Spinal cord (tissue), 10 donors: Measurements from ENCODE around the gene RHBDD2. TPM values are rescaled to one million over a fixed set of nuclear protein-coding genes. Genes with fewer than 3 reads are reported as not detected.
"Not testable (repeated sequence)": the region's sequence is repeated elsewhere in the genome, so short reads cannot be mapped to it uniquely, and the experiment has no call there.

ENCODE experiments used
- DNase-seq, 6 donors: peaks; one replicate each; pipeline versions ENCODE4 v3.0.0 to v3.0.0-alpha.2; 2013 to 2015; ENCODE audit warnings: low spot score in 6 of 6, low read depth in 4 of 6
- H3K27ac ChIP-seq: one replicate; pipeline ENCODE4 v1.5.1; 2013; ENCODE audit warnings: low read depth, low read length, control low read depth
- H3K27me3 ChIP-seq: one replicate; pipeline ENCODE4 v1.6.1; 2013; ENCODE audit warnings: low read length; ENCODE audit not compliant: control insufficient read depth, insufficient read depth
- H3K36me3 ChIP-seq: one replicate; pipeline ENCODE4 v1.6.1; 2013; ENCODE audit warnings: low read length; ENCODE audit not compliant: control insufficient read depth, insufficient read depth
- H3K4me1 ChIP-seq: one replicate; pipeline ENCODE4 v1.6.1; 2013; ENCODE audit warnings: low read length; ENCODE audit not compliant: control insufficient read depth, insufficient read depth
- H3K4me3 ChIP-seq: one replicate; pipeline ENCODE4 v1.5.1; 2013; ENCODE audit warnings: low read depth, low read length, control low read depth
- H3K9me3 ChIP-seq: one replicate; pipeline ENCODE4 v1.6.1; 2013; ENCODE audit warnings: low read length; ENCODE audit not compliant: control insufficient read depth, insufficient read depth
- WGBS: methylation state at CpG from one replicate; pipeline ENCODE4 v1.1.5; 2013; ENCODE audit warnings: missing lambda C conversion rate; ENCODE audit not compliant: insufficient coverage; 5-methylcytosine and 5-hydroxymethylcytosine counted together
- polyA plus RNA-seq, 2 donors: library from polyadenylated mRNA; unstranded; fragments of 120-200 nt; gene quantifications; one replicate each; pipeline ENCODE4 v1.2.1, GENCODE V29; 2013; ENCODE audit not compliant: insufficient read length in 2 of 2
- total RNA-seq, 2 donors: library from RNA; depleted of rRNA in 1 of 2; stranded (reverse); fragments of 120-200 nt in 1 of 2; fragments of >200 nt in 1 of 2; gene quantifications; one replicate each; pipeline versions ENCODE4 v1.2.3 to v1.2.4, GENCODE V29; 2013 to 2014
- donor health status: healthy.

RHBDD2 gene
- total and polyA plus RNA-seq, 4 donors, result 57.2 to 169 (median 114) TPM

DNA sequence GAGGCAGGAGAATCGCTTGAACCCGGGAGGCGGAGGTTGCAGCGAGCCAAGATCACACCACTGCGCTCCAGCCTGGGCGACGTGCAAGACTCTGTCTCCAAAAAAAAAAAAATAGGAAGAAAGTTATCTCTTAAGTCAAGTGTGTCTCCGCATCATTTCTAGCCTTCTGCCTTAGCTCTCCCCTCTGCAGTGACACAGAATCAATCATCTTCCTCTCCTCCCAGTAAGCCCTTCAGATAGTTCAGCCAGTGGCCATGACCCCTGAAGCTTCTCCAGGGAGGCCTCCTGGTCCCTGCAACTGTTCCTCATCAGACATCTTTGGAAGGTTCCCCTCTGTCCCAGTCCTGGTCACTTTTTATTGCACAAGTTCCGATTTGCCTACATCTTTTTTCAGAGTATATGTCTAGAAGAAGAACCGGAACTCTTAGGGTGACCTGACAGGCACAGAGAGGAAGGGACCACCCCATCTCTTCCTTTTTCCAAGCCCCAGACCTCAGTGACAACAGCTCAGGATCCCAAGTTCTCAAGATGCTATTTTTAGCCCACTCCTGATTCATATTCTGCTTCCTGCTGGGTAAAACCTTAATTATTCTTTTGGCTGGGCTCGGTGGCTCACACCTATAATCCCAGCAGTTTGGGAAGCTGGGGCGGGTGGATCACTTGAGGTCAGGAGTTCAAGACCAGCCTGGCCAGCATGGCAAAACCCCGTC lies 6.6 kb upstream of the RHBDD2 start:
- Histone ChIP-seq H3K36me3 (no peaks in the 10 kb centered on the region), H3K27ac (no peak overlapping the region), H3K9me3 (no peaks in the 10 kb centered on the region), H3K27me3 (no peaks in the 10 kb centered on the region), H3K4me1 (no peaks in the 10 kb centered on the region), H3K4me3 (no peak overlapping the region)
- DNase-seq, result no peak
- 71% methylated on average over 6 of the region's 13 CpGs for WGBS

DNA sequence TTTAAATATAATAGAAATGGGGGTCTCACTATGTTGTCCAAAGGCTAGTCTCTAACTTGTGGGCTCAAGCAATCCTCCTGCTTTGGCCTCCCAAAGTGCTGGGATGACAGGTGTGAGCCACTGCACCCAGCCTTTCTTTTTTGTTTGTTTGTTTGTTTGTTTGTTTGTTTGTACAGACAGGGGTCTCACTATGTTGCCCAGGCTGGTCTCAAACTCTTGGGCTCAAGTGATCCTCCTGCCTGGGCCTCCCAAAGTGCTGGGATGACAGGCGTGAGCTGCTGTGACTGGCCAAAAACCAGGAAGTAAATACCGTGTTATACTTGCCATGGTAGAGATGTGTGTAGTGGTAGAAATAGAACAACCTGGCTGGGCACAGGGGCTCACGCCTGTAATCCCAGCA lies 4.7 kb upstream of the RHBDD2 start:
- WGBS, result 96% methylated on average over 3 of the region's 3 CpGs
- not testable (repeated sequence) for H3K27ac ChIP-seq, DNase-seq

DNA sequence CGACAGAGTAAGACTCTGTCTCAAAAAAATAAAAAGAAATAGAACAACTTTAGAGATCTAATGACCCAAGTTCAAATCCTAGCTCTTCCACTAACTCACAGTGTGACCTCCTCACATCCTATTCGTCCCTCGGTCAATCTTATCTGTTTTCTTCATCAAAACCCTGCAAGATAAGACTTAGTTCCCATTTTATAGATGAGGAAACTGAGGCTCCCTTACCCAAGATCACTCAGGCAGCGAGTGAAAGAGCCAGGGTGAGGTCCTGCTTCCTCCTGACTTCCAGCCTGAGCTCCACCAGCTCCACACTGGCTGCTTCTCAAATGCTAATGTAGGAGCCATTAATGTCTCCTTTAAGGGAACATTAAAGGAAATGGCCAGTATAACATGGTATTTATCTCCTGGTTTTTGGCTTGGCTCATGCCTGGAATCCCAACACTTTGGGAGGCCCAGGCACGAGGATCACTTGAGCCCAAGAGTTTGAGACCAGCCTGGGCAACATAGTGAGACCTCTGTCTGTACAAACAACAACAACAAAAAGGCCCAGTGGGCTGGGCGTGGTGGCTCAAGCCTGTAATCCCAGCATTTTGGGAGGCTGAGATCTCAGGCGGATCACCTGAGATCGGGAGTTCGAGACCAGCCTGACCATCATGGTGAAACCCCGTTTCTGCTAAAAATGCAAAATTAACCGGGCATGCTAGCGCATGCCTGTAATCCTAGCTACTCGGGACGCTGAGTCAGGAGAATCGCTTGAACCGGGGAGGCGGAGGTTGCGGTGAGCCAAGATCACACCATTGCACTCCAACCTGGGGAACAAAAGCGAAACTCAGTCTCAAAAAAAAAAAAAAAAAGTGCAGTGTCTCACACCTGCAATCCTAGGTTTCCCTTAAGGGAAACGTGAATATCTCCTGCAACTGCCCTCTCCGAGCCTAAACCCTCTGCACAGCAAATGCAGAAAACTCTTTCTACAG lies 3.4 kb upstream of the RHBDD2 start:
- Histone ChIP-seq H3K9me3 (no peaks in the 10 kb centered on the region), H3K4me1 (no peaks in the 10 kb centered on the region), H3K27ac (no peak overlapping the region), H3K36me3 (no peaks in the 10 kb centered on the region), H3K4me3 (no peak overlapping the region), H3K27me3 (no peaks in the 10 kb centered on the region)
- DNase-seq, result no peak
- WGBS, result 92% methylated on average over 21 of the region's 21 CpGs

More for the DNA sequence above, 4.7 kb upstream of the RHBDD2 start:
- not testable (repeated sequence) for H3K4me3 ChIP-seq, H3K9me3 ChIP-seq, H3K4me1 ChIP-seq, H3K27me3 ChIP-seq, H3K36me3 ChIP-seq

- H3K4me3 ChIP-seq, result no peak overlapping the region
- no peaks in the 10 kb centered on the region for H3K4me1 ChIP-seq
- H3K36me3 ChIP-seq, result peaks cover 1% of the 10 kb centered on the region
- H3K27me3 ChIP-seq, result no peaks in the 10 kb centered on the region
- H3K9me3 ChIP-seq, result no peaks in the 10 kb centered on the region
- DNase-seq, result no peak
- no peak overlapping the region for H3K27ac ChIP-seq
- 71% methylated on average over 7 of the region's 11 CpGs for WGBS
These were observed 2.5 kb upstream of the RHBDD2 start for GRCh38 chr7:75876126-75876881.

DNA sequence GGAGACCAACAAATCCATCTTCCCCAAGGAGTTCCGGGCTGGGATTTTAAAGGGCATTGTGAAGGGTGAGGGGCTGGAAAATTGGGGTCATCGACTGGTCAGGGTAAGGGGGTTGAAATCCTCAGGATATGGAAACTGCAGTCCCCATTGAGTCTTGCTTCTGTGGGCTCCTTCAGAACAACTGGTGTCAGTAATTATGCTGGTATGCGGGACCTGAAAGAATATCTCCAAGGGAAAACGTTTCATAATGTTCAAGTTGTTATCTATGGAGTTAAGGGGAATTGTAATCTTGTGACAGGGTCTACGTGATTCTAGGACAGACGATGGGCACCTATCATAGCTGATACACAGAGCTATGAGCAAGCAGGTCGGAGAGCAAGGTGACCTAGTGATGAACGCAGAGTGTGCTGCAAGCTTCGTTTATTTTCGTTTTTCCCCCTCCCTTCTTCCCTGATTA lies 494 bp upstream of the RHBDD2 start:
- Histone ChIP-seq H3K4me3 (peak overlapping the region; percentile 36), H3K9me3 (no peaks in the 10 kb centered on the region), H3K4me1 (no peaks in the 10 kb centered on the region), H3K36me3 (peaks cover 21% of the 10 kb centered on the region), H3K27me3 (no peaks in the 10 kb centered on the region), H3K27ac (peak overlapping the region; percentile 68)
- no peak for DNase-seq
- 34% methylated on average over 2 of the region's 10 CpGs for WGBS

DNA sequence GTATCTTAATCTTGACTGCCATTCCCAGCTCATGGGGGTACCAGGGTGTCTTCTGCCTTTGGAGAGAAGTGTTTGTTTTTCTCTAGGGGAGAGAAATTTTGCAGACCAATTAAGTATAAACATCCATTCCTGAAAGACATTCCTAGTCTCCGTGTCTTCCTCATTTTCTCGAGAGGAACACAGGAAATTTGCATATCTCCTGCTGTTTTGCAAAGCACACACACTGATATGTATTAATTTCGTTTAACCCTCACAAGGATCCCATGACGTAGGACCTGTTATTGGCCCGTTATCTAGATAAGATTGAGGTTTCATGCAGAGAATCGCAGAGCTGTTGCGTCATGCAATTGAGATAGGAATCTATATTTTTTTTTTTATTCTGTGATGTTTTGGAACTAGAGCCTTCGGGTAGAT lies 944 bp downstream of the RHBDD2 start:
- WGBS, result no CpG with 5 or more reads among the region's 8 CpGs
- peak in 2 of 6 donors; percentile 39 to 83 for DNase-seq
- Histone ChIP-seq H3K4me3 (peak overlapping the region; percentile 87), H3K36me3 (peaks cover 33% of the 10 kb centered on the region), H3K27me3 (no peaks in the 10 kb centered on the region), H3K27ac (no peak overlapping the region), H3K9me3 (no peaks in the 10 kb centered on the region), H3K4me1 (no peaks in the 10 kb centered on the region)

DNA sequence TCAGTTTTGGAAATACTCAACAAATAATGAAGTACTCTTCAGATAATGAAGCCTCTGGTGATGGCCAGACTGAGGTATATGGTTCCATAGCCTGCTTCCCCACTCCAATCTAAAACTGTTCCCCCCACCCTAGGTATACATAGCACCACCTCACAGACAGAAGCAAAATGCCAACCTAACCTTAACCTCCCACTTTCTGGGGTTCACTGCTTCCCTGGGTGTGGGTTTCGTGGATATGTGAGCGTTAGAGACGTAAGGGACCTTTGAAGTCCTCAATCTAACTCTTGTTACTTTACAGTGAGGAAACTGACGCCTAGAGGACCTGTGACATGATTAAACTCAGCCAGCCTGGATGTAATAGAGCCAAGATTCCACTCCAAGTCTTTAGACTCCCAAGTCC lies 1.4 kb downstream of the RHBDD2 start:
- WGBS, result no CpG with 5 or more reads among the region's 4 CpGs
- H3K27ac ChIP-seq, result no peak overlapping the region
- peak overlapping the region; percentile 87 for H3K4me3 ChIP-seq
- H3K9me3 ChIP-seq, result no peaks in the 10 kb centered on the region
- H3K36me3 ChIP-seq, result peaks cover 37% of the 10 kb centered on the region
- H3K27me3 ChIP-seq, result no peaks in the 10 kb centered on the region
- DNase-seq, result no peak
- H3K4me1 ChIP-seq, result no peaks in the 10 kb centered on the region

DNA sequence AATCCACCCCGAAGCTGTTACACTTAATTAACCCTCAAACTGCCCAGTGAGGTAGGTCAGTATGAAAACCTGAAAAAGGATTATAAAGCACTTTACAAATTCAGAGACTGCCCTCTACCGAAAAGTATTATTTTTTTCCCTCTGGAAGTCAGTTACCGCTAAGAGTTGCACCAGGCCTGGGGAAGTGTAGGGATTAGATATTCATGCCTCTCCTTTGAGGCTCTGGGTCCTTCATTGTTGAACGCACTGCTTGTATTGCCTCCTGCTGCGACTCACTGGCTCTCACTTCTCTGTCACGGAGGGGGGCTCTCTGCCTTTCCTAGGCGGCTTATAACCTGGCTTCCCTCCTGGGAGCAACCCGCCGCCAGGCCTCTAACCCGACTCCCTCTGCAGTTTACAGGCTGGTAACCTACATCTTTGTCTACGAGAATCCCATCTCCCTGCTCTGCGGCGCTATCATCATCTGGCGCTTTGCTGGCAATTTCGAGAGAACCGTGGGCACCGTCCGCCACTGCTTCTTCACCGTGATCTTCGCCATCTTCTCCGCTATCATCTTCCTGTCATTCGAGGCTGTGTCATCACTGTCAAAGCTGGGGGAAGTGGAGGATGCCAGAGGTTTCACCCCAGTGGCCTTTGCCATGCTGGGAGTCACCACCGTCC lies 2.7 kb downstream of the RHBDD2 start:
- Histone ChIP-seq H3K36me3 (peaks cover 48% of the 10 kb centered on the region), H3K27me3 (no peaks in the 10 kb centered on the region), H3K4me1 (no peaks in the 10 kb centered on the region), H3K9me3 (no peaks in the 10 kb centered on the region), H3K4me3 (no peak overlapping the region), H3K27ac (no peak overlapping the region)
- WGBS, result 65% methylated on average over 21 of the region's 23 CpGs
- DNase-seq, result peak in 1 of 6 donors; percentile 24

DNA sequence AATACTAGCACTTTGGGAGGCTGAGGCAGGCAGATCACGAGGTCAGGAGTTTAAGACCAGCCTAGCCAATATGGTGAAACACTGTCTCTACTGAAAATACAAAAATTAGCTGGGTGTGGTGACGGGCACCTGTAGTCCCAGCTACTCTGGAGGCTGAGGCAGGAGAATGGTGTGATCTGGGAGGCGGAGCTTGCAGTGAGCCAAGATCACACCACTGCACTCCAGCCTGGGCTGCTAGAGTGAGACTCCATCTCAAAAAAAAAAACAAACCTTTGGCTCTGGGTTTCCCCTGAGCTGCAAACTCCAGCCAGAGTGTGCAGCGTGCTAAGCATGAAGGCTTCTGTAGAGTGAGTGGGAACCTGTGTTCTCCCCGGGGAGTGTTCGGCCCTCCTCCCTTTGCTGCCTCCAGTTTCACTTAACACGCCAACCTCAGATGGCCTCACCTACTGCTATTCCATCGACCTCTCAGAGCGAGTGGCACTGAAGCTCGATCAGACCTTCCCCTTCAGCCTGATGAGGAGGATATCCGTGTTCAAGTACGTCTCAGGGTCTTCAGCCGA lies 4.5 kb downstream of the RHBDD2 start:
- not testable (repeated sequence) for H3K27me3 ChIP-seq, H3K4me3 ChIP-seq, H3K9me3 ChIP-seq, H3K4me1 ChIP-seq, DNase-seq, H3K27ac ChIP-seq
- 99% methylated on average over 11 of the region's 13 CpGs for WGBS
- peaks cover 66% of the 10 kb centered on the region for H3K36me3 ChIP-seq
